Measurements from ENCODE around the gene ARPC2.
A peak's percentile ranks its signal among the peaks of the same experiment; 100 is the strongest.

The ARPC2 gene

DNA sequence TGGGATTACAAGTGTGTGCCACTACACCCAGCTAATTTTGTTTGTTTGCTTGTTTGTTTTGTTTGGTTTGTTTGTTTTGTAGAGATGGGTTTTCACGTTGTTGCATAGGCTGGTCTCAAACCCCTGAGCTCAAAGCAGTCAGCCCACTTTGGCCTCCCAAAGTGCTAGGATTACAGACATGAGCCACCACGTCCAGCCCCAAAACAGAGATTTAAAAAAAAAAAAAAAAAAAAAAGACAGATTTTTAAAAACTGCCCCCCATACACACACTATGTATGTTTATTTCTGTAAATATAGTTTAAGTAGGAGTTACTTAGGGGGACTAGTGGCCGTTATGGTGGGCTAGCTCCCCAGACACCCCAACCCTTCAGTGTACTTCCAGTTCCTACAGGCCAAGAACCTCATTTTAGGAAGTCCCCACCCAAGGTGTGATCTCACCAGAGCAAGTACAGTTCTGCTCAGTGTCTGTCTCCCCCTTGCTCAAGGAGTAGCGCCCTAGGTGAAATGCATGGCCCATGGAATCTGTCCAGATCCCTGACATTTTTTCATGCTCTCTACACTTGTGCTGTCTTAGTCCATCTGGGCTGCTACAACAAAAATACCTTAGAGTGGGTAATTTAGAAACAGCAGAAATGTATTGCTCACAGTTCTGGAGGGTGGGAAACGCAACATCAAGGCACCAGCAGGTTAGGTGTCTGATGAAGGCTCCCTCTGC, 76.9 kb downstream of the ARPC2 start:
- FAIRE-seq = no peak
- TF ChIP-seq TAF1 (IDR thresholded peaks at IDR 0.05; ENCODE audit: borderline replicate concordance, low read depth, low read length) (no peak), POLR2AphosphoS5 (IDR thresholded peaks at IDR 0.05; ENCODE audit: low read depth, low read length) (no peak), POLR2A (IDR thresholded peaks at IDR 0.05; ENCODE audit: low read depth, low read length) (no peak)
- no peak for DNase-seq (ENCODE audit: insufficient read length)

DNA sequence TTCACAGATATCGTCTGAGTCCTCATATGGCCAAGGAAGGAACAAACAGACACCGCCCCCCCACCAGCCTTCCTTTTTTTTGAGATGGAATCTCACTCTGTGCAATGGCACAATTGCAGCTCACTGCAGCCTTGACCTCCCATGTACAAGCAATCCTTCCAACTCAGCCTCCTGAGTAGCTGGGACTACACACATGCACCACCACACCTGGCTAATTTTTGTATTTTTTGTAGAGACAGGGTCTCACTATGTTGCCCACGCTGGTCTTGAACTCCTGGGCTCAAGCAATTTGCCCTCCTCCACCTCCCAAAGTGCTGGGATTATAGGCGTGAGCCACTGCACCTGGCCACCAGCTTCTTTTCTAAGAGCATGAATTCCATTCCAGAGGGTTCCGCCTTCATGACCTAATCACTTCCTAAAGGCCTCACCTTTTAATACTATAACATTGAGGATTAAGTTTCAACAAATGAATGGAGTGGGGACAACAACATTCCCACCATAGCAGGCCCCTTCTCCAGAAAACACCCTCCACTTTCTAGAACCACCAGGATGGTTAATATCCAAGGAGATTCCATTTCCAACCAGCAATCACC, 77.5 kb downstream of the ARPC2 start:
- DNase-seq (ENCODE audit: insufficient read length) = no peak
- no peak for TF ChIP-seq TAF1 (IDR thresholded peaks at IDR 0.05; ENCODE audit: borderline replicate concordance, low read depth, low read length)
- FAIRE-seq = no peak

DNA sequence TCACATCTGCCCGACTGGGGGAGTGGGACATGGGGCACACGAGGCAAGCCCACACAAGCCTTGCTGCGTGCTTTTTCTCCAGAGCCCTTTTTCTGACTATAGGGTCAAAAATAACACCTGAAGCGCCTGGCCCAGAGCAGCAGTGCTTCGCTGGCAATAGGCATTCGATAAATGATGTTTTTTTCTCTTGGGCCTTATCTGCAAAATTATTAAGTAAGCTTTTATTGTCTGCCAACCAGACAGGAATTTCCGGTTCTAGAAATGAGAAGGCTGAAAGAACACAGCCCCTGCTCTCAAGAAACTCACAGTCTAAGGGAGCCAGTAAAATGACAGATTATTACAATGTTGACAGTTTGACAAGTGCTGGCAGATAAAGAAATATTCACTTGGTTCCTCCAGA, 78.0 kb downstream of the ARPC2 start:
- no peak for TF ChIP-seq POLR2AphosphoS5 (IDR thresholded peaks at IDR 0.05; ENCODE audit: low read depth, low read length)
- no peak for TF ChIP-seq TAF1 (IDR thresholded peaks at IDR 0.05; ENCODE audit: borderline replicate concordance, low read depth, low read length)
- no peak for DNase-seq (ENCODE audit: insufficient read length)
- no peak for FAIRE-seq

GRCh38 chr2:218296200-218296599, 79.2 kb downstream of the ARPC2 start:
- DNase-seq (ENCODE audit: insufficient read length) = no peak
- FAIRE-seq = no peak
- TF ChIP-seq POLR2AphosphoS5 (IDR thresholded peaks at IDR 0.05; ENCODE audit: low read depth, low read length) (no peak), TAF1 (IDR thresholded peaks at IDR 0.05; ENCODE audit: borderline replicate concordance, low read depth, low read length) (no peak), POLR2A (IDR thresholded peaks at IDR 0.05; ENCODE audit: low read depth, low read length) (no peak)

DNA sequence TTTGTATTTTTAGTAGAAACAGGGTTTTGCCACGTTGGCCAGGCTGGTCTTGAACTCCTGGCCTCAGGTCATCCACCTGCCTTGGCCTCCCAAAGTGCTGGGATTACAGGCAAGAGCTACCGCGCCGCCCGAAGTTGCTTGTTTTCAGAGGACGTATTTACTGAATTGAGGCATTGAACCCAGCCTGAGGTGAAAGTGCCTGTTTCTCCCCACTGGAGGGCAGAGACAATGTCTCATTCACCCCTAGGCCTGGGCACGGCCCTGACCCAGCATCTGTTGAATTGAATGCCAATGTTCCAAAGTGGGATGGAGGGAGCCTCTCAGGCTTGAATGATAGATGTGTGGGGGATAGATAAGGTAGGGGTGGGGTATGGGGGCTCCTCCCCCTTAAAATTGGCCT, 79.9 kb downstream of the ARPC2 start:
- DNase-seq (ENCODE audit: insufficient read length) (no peak), FAIRE-seq (no peak)
- TF ChIP-seq POLR2A (IDR thresholded peaks at IDR 0.05; ENCODE audit: low read depth, low read length) (no peak), POLR2AphosphoS5 (IDR thresholded peaks at IDR 0.05; ENCODE audit: low read depth, low read length) (no peak), TAF1 (IDR thresholded peaks at IDR 0.05; ENCODE audit: borderline replicate concordance, low read depth, low read length) (no peak)

DNA sequence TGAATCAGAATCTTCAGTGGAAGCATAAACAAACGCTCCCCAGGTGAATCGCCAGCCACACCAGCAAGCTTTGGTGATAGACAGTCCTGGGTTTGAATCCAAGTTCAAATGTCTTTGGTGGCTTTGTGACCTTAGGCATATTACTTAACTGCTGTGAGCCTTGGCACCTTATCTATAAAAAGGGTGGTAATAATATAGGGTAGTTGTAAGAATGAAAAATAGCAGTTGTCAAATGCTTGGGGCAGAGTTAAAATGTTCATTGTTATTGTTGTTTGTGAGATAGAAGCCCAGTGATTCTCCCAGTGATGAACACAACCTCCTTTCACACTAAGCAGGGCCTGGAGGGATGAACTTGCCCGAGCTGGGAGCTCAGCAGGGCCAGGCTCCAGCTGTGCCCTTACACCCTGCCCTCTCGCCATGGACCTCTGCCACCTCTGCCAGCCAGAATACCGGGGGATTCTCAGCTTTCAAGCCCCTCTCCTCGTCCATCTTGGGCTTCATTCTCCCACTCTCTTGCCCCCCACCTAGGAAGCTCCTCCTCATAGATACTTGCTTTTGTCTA, 81.4 kb downstream of the ARPC2 start:
- FAIRE-seq (no peak), DNase-seq (ENCODE audit: insufficient read length) (no peak)
- TF ChIP-seq TAF1 (IDR thresholded peaks at IDR 0.05; ENCODE audit: borderline replicate concordance, low read depth, low read length) (no peak), POLR2A (IDR thresholded peaks at IDR 0.05; ENCODE audit: low read depth, low read length) (no peak)

DNA sequence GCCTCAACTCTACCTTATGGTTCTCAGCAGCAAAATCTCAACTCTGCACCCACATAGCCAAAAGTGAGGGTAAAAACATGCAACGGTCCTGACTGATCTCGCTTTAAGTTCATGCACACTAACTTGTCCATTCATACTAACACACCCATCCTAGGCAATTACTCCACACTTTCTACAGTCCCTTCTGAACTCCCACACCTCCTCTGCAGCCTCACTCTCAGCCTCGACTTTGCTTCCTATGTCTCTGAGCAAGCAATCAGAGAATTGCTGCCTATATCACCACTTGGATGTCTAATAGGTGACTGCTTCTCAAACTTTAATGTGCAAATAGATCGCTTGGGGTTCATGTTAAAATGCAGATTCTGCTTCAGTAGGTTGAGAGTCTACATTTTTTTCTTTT, 83.2 kb downstream of the ARPC2 start:
- no peak for FAIRE-seq

GRCh38 chr2:218301176-218301819, 84.3 kb downstream of the ARPC2 start:
- FAIRE-seq = peak; percentile 97
- no peak for TF ChIP-seq TAF1 (IDR thresholded peaks at IDR 0.05; ENCODE audit: borderline replicate concordance, low read depth, low read length)
- no peak for TF ChIP-seq POLR2AphosphoS5 (IDR thresholded peaks at IDR 0.05; ENCODE audit: low read depth, low read length)
- no peak for TF ChIP-seq POLR2A (IDR thresholded peaks at IDR 0.05; ENCODE audit: low read depth, low read length)
- no peak for DNase-seq (ENCODE audit: insufficient read length)

More for the DNA sequence above, 83.2 kb downstream of the ARPC2 start:
- DNase-seq (ENCODE audit: insufficient read length) = no peak
- TF ChIP-seq TAF1 (IDR thresholded peaks at IDR 0.05; ENCODE audit: borderline replicate concordance, low read depth, low read length) (no peak), POLR2AphosphoS5 (IDR thresholded peaks at IDR 0.05; ENCODE audit: low read depth, low read length) (no peak), POLR2A (IDR thresholded peaks at IDR 0.05; ENCODE audit: low read depth, low read length) (no peak)
